ENCODE data around the gene ADRA2B.

ADRA2B gene

DNA sequence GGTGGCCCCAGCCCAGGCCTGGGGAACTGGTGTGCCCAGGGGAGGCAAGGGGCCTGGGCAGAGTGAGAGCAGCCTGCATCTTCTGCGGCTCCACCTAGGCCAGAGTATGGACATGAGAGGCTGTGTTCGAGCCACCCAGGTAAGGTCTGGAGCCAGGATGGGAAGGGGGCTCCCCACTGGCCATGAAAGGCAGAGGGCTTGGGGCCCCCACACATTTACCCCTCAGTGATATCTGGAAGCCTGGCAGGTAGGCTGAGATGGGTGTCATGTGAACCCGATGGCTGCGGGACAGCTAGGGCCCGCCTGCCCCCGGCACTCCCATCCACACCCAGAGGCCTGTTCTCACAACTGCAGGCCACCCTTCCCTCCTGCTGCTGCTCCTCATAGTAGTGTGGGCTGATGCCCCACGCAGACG is 13.2 kb downstream of the ADRA2B start:
- DNase-seq: no peak

- DNase-seq: no peak
These were observed 13.7 kb downstream of the ADRA2B start for GRCh38 chr2:96102596-96103186.

DNA sequence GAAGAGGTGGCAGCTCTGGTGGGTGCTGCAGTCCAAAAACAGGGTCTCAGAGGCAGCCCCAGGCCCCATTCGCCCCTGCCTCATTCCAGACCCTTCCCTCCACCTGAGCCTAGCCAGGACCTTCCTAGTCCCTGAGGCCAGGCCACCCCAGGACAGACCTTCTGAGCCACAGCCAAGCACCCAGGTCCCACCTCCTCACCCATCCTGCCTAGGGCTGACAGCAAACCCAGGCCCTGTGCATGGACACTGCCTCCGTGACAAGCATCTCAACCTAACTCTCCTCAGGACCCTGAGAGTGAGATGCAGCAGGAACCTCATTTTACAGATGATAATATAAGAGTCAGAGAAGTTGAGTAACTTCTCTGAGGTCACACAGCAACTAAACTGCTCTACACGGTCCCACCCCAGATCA is 15.5 kb downstream of the ADRA2B start:
- no peak for DNase-seq

- peak; percentile 39 for DNase-seq
These were observed 16.2 kb downstream of the ADRA2B start for GRCh38 chr2:96099861-96100798.

DNA sequence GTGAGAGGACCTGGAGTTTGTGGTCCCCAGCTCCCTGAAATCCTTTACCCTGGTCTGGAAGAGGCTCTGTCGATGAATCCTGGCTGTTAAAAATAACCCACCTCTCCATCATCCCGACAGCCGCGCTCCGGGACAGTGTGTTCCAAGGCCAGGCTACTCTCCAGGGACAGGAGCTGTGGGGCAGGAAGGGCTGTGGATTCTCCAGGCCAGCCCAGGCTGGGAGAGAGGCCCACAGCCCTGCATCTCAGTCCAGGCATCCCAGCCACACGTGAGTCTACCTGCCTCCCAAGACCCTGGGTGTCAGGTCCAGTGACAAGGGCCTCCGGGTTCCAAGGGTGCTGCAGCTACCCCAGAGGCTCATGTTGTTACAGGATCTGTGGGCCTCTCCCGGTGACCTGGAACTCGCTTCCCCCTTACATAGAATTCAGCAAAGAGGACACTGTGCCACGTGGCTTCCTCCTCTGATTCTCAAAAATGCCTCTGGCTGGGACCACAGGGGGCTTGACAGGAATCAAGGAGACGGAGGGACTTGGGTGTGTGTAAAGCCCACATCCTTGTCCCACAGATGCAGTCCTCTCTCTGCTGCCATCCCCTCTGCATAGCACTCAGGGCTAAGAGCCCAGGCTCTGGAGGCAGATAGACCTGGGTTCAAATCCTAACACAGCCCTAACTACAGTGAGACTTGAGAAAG is 17.3 kb downstream of the ADRA2B start:
- DNase-seq: no peak

- DNase-seq: no peak
These were observed 18.2 kb downstream of the ADRA2B start for GRCh38 chr2:96097951-96098823.

DNA sequence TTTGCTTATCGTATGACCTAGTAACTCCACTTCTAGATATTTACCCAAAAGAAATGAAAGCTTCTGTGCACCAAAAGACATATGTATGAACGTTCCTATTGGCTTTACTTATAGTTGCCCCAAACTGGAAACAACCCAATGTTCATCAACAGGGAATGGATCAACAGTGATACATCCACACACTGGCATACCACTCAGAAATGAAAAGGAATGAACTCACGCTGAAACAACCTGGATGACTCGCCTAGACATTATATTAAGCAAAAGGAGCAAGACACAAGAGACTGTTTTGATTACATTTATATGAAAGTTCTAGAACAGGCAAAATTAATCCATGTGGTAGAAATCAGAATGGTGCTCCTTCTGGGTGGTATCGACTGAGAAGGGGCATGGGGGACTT is 18.9 kb downstream of the ADRA2B start:
- no peak for DNase-seq

- peak; percentile 77 for DNase-seq
These were observed 21.2 kb downstream of the ADRA2B start for GRCh38 chr2:96095116-96095636.

GRCh38 chr2:96093528-96093927 is 22.8 kb downstream of the ADRA2B start:
- DNase-seq: no peak

DNA sequence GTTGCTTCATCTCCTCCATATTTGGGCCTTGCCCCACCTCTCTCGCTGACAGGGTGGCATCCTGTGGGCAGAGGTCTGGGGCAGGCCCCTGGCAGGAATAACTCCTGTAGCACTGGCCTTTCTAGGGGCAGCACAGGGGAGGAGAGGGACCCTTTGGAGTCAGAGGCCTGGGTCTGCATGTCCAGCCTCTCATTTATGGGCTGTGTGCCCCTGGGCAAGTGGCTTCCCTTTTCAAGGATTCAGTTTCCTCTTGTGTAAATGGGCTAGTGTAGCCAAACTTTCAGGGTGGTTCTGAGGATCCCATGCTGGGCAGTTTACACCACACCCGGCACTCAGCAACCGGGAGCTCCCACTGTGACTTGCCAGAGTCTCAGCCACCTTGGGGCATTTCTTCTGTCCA is 23.4 kb downstream of the ADRA2B start:
- DNase-seq: no peak

- no peak for DNase-seq
These were observed 23.8 kb downstream of the ADRA2B start for GRCh38 chr2:96092573-96092877.

- peak; percentile 25 for DNase-seq
These were observed 24.4 kb downstream of the ADRA2B start for GRCh38 chr2:96091711-96092572.

GRCh38 chr2:96091141-96091710 is 25.1 kb downstream of the ADRA2B start:
- DNase-seq: no peak

DNA sequence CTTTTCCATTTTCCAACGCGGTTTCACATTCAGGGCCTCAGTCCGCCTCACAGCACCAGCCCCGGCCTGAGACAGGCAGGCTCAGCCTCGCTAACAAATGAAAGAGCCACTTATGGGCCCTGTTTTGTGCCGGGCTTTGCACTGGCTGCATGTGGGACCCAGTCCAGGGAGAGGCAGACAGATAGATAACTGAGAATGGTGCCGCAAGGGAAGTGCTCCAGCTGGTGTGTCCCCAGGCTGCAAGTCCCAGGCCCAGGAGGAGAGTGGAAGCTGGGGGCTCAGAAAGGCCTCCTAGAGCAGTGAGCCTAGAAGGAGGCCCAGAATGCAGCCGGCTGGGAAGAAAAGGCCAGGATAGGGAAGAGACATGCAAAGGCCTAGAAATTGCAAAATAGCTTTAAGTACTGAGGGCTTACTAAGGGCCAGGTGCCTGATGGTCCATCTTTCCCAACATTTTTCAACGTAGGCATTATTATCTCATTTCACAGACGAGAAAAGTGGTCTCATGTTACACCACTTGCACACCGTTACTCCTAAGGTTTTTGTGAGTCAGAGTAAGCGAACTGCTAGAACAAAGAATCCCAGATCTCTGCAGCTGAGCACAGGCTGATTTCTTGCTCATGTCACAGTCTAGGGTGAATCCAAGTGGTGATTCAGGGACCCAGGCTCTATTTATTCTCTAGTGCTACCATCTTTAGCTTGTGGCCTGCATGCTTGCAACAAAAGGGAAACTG is 26.0 kb downstream of the ADRA2B start:
- DNase-seq: peak; percentile 69

DNA sequence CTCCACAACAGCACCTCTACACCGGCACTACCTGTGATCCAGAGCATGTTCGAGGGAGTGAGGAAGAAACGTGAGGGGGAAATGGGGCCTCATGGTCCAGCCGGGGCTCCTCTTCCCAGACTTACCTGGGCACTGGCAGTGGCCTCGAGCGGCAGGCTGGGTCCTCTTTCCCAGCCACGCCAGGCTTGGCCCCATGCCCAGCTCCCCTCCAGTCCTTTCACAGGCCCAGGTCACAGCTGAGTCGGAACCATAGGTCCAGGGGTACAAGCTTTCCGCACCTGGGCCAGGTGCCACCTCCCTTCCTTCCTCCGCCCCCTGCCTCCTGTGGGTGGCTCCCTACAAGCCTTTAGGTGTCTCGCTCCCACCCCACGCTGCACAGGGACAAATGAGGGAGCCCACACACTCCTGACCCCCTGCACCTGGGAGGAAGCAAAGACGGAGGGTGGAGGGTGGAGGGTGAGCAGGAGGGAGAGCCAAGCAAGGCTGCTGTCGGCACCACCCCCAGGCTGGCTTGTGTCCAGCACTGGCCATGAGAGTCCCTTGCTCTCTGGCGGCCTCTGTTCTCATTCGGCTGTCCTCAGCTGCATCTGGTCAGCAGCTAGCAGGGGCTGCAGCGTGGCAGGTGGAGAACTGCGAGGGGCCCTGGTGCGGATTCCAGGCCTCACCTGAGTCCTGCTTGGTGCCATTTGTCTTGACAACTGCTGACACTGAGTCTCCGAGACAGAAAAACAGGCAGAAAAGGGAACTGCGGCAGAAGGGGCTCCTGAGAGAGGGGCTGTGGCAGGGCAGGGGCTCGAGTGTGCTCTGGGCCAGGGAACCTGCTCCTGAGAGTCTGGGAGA is 26.8 kb downstream of the ADRA2B start:
- peak; percentile 71 for DNase-seq

- DNase-seq: peak; percentile 70
These were observed 27.7 kb downstream of the ADRA2B start for GRCh38 chr2:96088340-96089335.

DNA sequence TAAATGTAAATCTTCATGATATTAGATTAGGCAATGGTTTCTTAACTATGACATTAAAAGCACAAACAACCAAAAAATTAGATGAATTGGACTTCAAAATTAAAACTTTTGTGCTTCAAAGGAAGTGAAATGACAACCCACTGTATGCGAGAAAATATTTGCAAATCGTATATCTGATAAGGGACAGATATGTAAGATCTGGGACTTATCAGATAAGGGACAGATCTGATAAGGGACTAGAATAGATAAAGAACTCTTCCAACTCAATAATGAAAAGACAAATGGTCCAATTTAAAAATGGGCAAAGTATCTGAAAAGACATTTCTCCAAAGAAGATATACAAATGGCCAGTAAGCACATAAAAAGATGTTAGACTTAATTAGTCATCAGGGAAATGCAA is 29.2 kb downstream of the ADRA2B start:
- DNase-seq: no peak
